PC-3 (cell line): ENCODE results near the gene HIVEP3.

Experiments
- CTCF ChIP-seq: fragments of 300-600 bp; sonication (generic); conservative IDR thresholded peaks from 2 replicates; pipeline ENCODE4 v1.5.1; 2017; ENCODE audit warnings: antibody characterized with exemption, low read depth, mild to moderate bottlenecking, low read length
- EZH2phosphoT487 ChIP-seq: fragments of 300-600 bp; sonication (generic); IDR thresholded peaks from 2 replicates; pipeline ENCODE4 v1.6.1; 2018; ENCODE audit warnings: mild to moderate bottlenecking, antibody characterized with exemption, low read length, borderline replicate concordance

- TF ChIP-seq CTCF (no peak), EZH2phosphoT487 (no peak)
These were observed 432.2 kb downstream of the HIVEP3 start for GRCh38 chr1:41486371-41487125.
